ENCODE results near the gene SCN8A.

Gene SCN8A

GRCh38 chr12:51847643-51848325, 256.8 kb downstream of the SCN8A start:
- no peak overlapping the region for H3K9ac ChIP-seq (ENCODE audit: low read length)
- H3K9me3 ChIP-seq (ENCODE audit: control insufficient read depth, low read length), result no peaks in the 10 kb centered on the region
- H3K36me3 ChIP-seq (ENCODE audit: control insufficient read depth, insufficient read depth, low read length, severe bottlenecking), result no peaks in the 10 kb centered on the region
- H3K4me1 ChIP-seq (ENCODE audit: control insufficient read depth, insufficient read depth, low read length), result no peaks in the 10 kb centered on the region
- peak; percentile 42 for DNase-seq (ENCODE audit: low read depth)
- H3K4me3 ChIP-seq (ENCODE audit: low read length), result peak overlapping the region; percentile 33
- peaks cover 32% of the 10 kb centered on the region for H3K27me3 ChIP-seq (replicated peaks; ENCODE audit: control insufficient read depth, insufficient read depth, low read length)

- Histone ChIP-seq H3K36me3 (ENCODE audit: control insufficient read depth, insufficient read depth, low read length, severe bottlenecking) (no peaks in the 10 kb centered on the region), H3K9ac (ENCODE audit: low read length) (no peak within 1 kb of the TSS), H3K9me3 (ENCODE audit: control insufficient read depth, low read length) (no peaks in the 10 kb centered on the region), H3K4me3 (ENCODE audit: low read length) (peak within 1 kb of the TSS; percentile 33), H3K27me3 (replicated peaks; ENCODE audit: control insufficient read depth, insufficient read depth, low read length) (peaks cover 29% of the 10 kb centered on the region), H3K4me1 (ENCODE audit: control insufficient read depth, insufficient read depth, low read length) (peaks cover 3% of the 10 kb centered on the region)
- peak; percentile 41 for DNase-seq (ENCODE audit: low read depth)
These were observed 257.3 kb downstream of the SCN8A start, which contains the start of gene FIGNL2 for GRCh38 chr12:51848326-51848727. TSS of gene FIGNL2 (minus strand) at chr12:51848718. CDS start at chr12:51822413, 26,305 bp downstream.

- peaks cover 3% of the 10 kb centered on the region for H3K4me1 ChIP-seq (ENCODE audit: control insufficient read depth, insufficient read depth, low read length)
- DNase-seq (ENCODE audit: low read depth), result peak; percentile 34
- H3K9ac ChIP-seq (ENCODE audit: low read length), result no peak overlapping the region
These were observed 258.1 kb downstream of the SCN8A start for GRCh38 chr12:51848841-51849735.

GRCh38 chr12:51850081-51850964, 259.3 kb downstream of the SCN8A start:
- H3K4me3 ChIP-seq (ENCODE audit: low read length), result no peak overlapping the region
- DNase-seq (ENCODE audit: low read depth), result no peak
- no peaks in the 10 kb centered on the region for H3K9me3 ChIP-seq (ENCODE audit: control insufficient read depth, low read length)
- H3K36me3 ChIP-seq (ENCODE audit: control insufficient read depth, insufficient read depth, low read length, severe bottlenecking), result no peaks in the 10 kb centered on the region
- H3K9ac ChIP-seq (ENCODE audit: low read length), result no peak overlapping the region
- H3K27me3 ChIP-seq (replicated peaks; ENCODE audit: control insufficient read depth, insufficient read depth, low read length), result peaks cover 12% of the 10 kb centered on the region
- H3K4me1 ChIP-seq (ENCODE audit: control insufficient read depth, insufficient read depth, low read length), result peaks cover 3% of the 10 kb centered on the region

More at GRCh38 chr12:51848841-51849735, 258.1 kb downstream of the SCN8A start:
- no peaks in the 10 kb centered on the region for H3K36me3 ChIP-seq (ENCODE audit: control insufficient read depth, insufficient read depth, low read length, severe bottlenecking)
- no peak overlapping the region for H3K4me3 ChIP-seq (ENCODE audit: low read length)
- H3K9me3 ChIP-seq (ENCODE audit: control insufficient read depth, low read length), result no peaks in the 10 kb centered on the region
- H3K27me3 ChIP-seq (replicated peaks; ENCODE audit: control insufficient read depth, insufficient read depth, low read length), result peaks cover 25% of the 10 kb centered on the region

- no peak overlapping the region for H3K9ac ChIP-seq (ENCODE audit: low read length)
- no peaks in the 10 kb centered on the region for H3K36me3 ChIP-seq (ENCODE audit: control insufficient read depth, insufficient read depth, low read length, severe bottlenecking)
- no peaks in the 10 kb centered on the region for H3K9me3 ChIP-seq (ENCODE audit: control insufficient read depth, low read length)
- no peak overlapping the region for H3K4me3 ChIP-seq (ENCODE audit: low read length)
- H3K27me3 ChIP-seq (replicated peaks; ENCODE audit: control insufficient read depth, insufficient read depth, low read length), result peaks cover 7% of the 10 kb centered on the region
- DNase-seq (ENCODE audit: low read depth), result no peak
- peaks cover 7% of the 10 kb centered on the region for H3K4me1 ChIP-seq (ENCODE audit: control insufficient read depth, insufficient read depth, low read length)
These were observed 259.9 kb downstream of the SCN8A start for GRCh38 chr12:51850965-51851299.

GRCh38 chr12:51851413-51852124, 260.5 kb downstream of the SCN8A start:
- peaks cover 13% of the 10 kb centered on the region for H3K4me1 ChIP-seq (ENCODE audit: control insufficient read depth, insufficient read depth, low read length)
- peaks cover under 1% of the 10 kb centered on the region for H3K27me3 ChIP-seq (replicated peaks; ENCODE audit: control insufficient read depth, insufficient read depth, low read length)
- H3K9me3 ChIP-seq (ENCODE audit: control insufficient read depth, low read length), result no peaks in the 10 kb centered on the region
- no peak overlapping the region for H3K4me3 ChIP-seq (ENCODE audit: low read length)
- no peaks in the 10 kb centered on the region for H3K36me3 ChIP-seq (ENCODE audit: control insufficient read depth, insufficient read depth, low read length, severe bottlenecking)
- DNase-seq (ENCODE audit: low read depth), result no peak
- no peak overlapping the region for H3K9ac ChIP-seq (ENCODE audit: low read length)

GRCh38 chr12:51852404-51853137, 261.5 kb downstream of the SCN8A start:
- H3K9me3 ChIP-seq (ENCODE audit: control insufficient read depth, low read length), result no peaks in the 10 kb centered on the region
- peak; percentile 48 for DNase-seq (ENCODE audit: low read depth)
- H3K4me3 ChIP-seq (ENCODE audit: low read length), result no peak overlapping the region
- no peaks in the 10 kb centered on the region for H3K36me3 ChIP-seq (ENCODE audit: control insufficient read depth, insufficient read depth, low read length, severe bottlenecking)
- peaks cover 14% of the 10 kb centered on the region for H3K4me1 ChIP-seq (ENCODE audit: control insufficient read depth, insufficient read depth, low read length)
- no peaks in the 10 kb centered on the region for H3K27me3 ChIP-seq (replicated peaks; ENCODE audit: control insufficient read depth, insufficient read depth, low read length)
- no peak overlapping the region for H3K9ac ChIP-seq (ENCODE audit: low read length)

- peak overlapping the region; percentile 63 for H3K9ac ChIP-seq (ENCODE audit: low read length)
- peak; percentile 55 for DNase-seq (ENCODE audit: low read depth)
- no peaks in the 10 kb centered on the region for H3K36me3 ChIP-seq (ENCODE audit: control insufficient read depth, insufficient read depth, low read length, severe bottlenecking)
- no peaks in the 10 kb centered on the region for H3K9me3 ChIP-seq (ENCODE audit: control insufficient read depth, low read length)
- no peaks in the 10 kb centered on the region for H3K27me3 ChIP-seq (replicated peaks; ENCODE audit: control insufficient read depth, insufficient read depth, low read length)
- peaks cover 14% of the 10 kb centered on the region for H3K4me1 ChIP-seq (ENCODE audit: control insufficient read depth, insufficient read depth, low read length)
- H3K4me3 ChIP-seq (ENCODE audit: low read length), result peak overlapping the region; percentile 73
These were observed 264.8 kb downstream of the SCN8A start for GRCh38 chr12:51855586-51856428.

GRCh38 chr12:51860986-51861385, 270.0 kb downstream of the SCN8A start:
- H3K27me3 ChIP-seq (replicated peaks; ENCODE audit: control insufficient read depth, insufficient read depth, low read length), result peaks cover 10% of the 10 kb centered on the region
- DNase-seq (ENCODE audit: low read depth), result no peak
- H3K9ac ChIP-seq (ENCODE audit: low read length), result no peak overlapping the region
- H3K9me3 ChIP-seq (ENCODE audit: control insufficient read depth, low read length), result no peaks in the 10 kb centered on the region
- H3K36me3 ChIP-seq (ENCODE audit: control insufficient read depth, insufficient read depth, low read length, severe bottlenecking), result no peaks in the 10 kb centered on the region
- no peak overlapping the region for H3K4me3 ChIP-seq (ENCODE audit: low read length)
- peaks cover 17% of the 10 kb centered on the region for H3K4me1 ChIP-seq (ENCODE audit: control insufficient read depth, insufficient read depth, low read length)
